Measurements from ENCODE around the gene STPG4.
"Not testable (repeated sequence)": the region's sequence is repeated elsewhere in the genome, so short reads cannot be mapped to it uniquely, and the experiment has no call there.

- not testable (repeated sequence) for TF ChIP-seq POLR2A (IDR thresholded peaks at IDR 0.05; ENCODE audit: low read depth, low read length); POLR2AphosphoS5 (IDR thresholded peaks at IDR 0.05; ENCODE audit: low read depth, low read length); TAF1 (IDR thresholded peaks at IDR 0.05; ENCODE audit: low read depth, low read length); SPI1 (IDR thresholded peaks at IDR 0.05; ENCODE audit: low read depth, low read length); POU2F2 (IDR thresholded peaks at IDR 0.05; ENCODE audit: low read depth, low read length); PAX5 (IDR thresholded peaks at IDR 0.05; ENCODE audit: insufficient read depth, low read length, severe bottlenecking)
These were observed 48.9 kb downstream of the STPG4 start for GRCh38 chr2:47106231-47106630.

Data from GM12891 (cell line).